Gastrocnemius medialis (tissue), 4 donors: ENCODE data around the gene PRPSAP2.

Experiments used
- CTCF ChIP-seq, 5 experiments: fragments of 450-650 bp in 3 of 5; fragments of 200-600 bp in 2 of 5; sonication (generic) in 2 of 5; IDR thresholded peaks in 4 of 5; conservative IDR thresholded peaks in 1 of 5; 1 replicate in 4 of 5; 2 replicates in 1 of 5; pipeline ENCODE4 v1.5.1; 2016 to 2019; ENCODE audit warnings: antibody characterized with exemption in 5 of 5, mild to moderate bottlenecking in 3 of 5, moderate library complexity in 3 of 5
- POLR2A ChIP-seq, 2 donors: fragments of 450-650 bp; IDR thresholded peaks; one replicate each; pipeline ENCODE4 v1.6.1; 2017; ENCODE audit warnings: antibody characterized with exemption in 2 of 2, mild to moderate bottlenecking in 2 of 2, moderate library complexity in 2 of 2

- TF ChIP-seq POLR2A (IDR thresholded peaks at IDR 0.05) (no peak), CTCF (IDR thresholded peaks at IDR 0.05 in 4 of 5, conservative IDR thresholded peaks at IDR 0.05 in 1 of 5) (no peak)
These were observed 2.4 kb downstream of the PRPSAP2 start for GRCh38 chr17:18860161-18860972.
